Testis (tissue), 3 donors: ENCODE results near the gene ARVCF. TPM values are rescaled to one million over a fixed set of nuclear protein-coding genes. Genes with fewer than 3 reads are reported as not detected.

Experiments
- DNase-seq: peaks from one replicate; pipeline ENCODE4 v3.0.0-alpha.2; 2019
- H3K27ac ChIP-seq, 2 donors: fragments of 200-600 bp; sonication (generic); one replicate each; pipeline ENCODE4 v1.5.1; 2019
- H3K27me3 ChIP-seq: fragments of 200-600 bp; sonication (generic); one replicate; pipeline ENCODE4 v1.5.1; 2019
- H3K36me3 ChIP-seq: fragments of 200-600 bp; sonication (generic); one replicate; pipeline ENCODE4 v1.5.1; 2017; ENCODE audit warnings: low read depth; ENCODE audit errors: missing control alignments
- H3K4me1 ChIP-seq: fragments of 200-600 bp; sonication (generic); one replicate; pipeline ENCODE4 v1.5.1; 2019
- H3K4me3 ChIP-seq, 2 donors: fragments of 200-600 bp; sonication (generic); one replicate each; pipeline ENCODE4 v1.5.1; 2017 to 2019
- H3K9me3 ChIP-seq: fragments of 200-600 bp; sonication (generic); one replicate; pipeline ENCODE4 v1.5.1; 2017
- POLR2A ChIP-seq: fragments of 450-650 bp; IDR thresholded peaks from one replicate; pipeline ENCODE4 v1.6.1; 2017; ENCODE audit warnings: antibody characterized with exemption, mild to moderate bottlenecking, moderate library complexity
- WGBS, 2 donors: methylation state at CpG; one replicate each; pipeline ENCODE4 v1.1.5; 2018; 5-methylcytosine and 5-hydroxymethylcytosine counted together
- intact Hi-C: fragments of 100-400 bp; cut with DNase I; formaldehyde crosslinking; loops from one replicate; pipeline ENCODE4 v1.15.1; 2023; ENCODE audit warnings: low total_unique reads
- polyA plus RNA-seq: library from polyadenylated mRNA; stranded (reverse); fragments of 350-450 nt; fragmentation: Illumina TruSeq; extraction: RNeasy Lipid Tissue Mini Kit (QIAGEN cat#74804); gene quantifications from one replicate; pipeline ENCODE4 v1.2.3, GENCODE V29; 2014; ENCODE audit warnings: low read depth, low replicate concordance; ENCODE audit not compliant: insufficient read depth
- total RNA-seq, 2 donors: library from RNA; depleted of rRNA; stranded (reverse); fragments of >200 nt; gene quantifications; one replicate each; pipeline ENCODE4 v1.2.3, GENCODE V29; 2016
- TF ChIP-seq, protein P1 (sequence below), 3 experiments: fragments of 450-650 bp in 2 of 3; fragments of 200-600 bp in 1 of 3; sonication (generic) in 1 of 3; IDR thresholded peaks; one replicate each; pipeline ENCODE4 v1.5.1; 2016 to 2019; ENCODE audit warnings: antibody characterized with exemption in 3 of 3, mild to moderate bottlenecking in 2 of 3, moderate library complexity in 1 of 3

Gene ARVCF
- total and polyA plus RNA-seq, 3 donors from 2014 or later, result 21.1 to 57.7 (median 43.2) TPM

DNA sequence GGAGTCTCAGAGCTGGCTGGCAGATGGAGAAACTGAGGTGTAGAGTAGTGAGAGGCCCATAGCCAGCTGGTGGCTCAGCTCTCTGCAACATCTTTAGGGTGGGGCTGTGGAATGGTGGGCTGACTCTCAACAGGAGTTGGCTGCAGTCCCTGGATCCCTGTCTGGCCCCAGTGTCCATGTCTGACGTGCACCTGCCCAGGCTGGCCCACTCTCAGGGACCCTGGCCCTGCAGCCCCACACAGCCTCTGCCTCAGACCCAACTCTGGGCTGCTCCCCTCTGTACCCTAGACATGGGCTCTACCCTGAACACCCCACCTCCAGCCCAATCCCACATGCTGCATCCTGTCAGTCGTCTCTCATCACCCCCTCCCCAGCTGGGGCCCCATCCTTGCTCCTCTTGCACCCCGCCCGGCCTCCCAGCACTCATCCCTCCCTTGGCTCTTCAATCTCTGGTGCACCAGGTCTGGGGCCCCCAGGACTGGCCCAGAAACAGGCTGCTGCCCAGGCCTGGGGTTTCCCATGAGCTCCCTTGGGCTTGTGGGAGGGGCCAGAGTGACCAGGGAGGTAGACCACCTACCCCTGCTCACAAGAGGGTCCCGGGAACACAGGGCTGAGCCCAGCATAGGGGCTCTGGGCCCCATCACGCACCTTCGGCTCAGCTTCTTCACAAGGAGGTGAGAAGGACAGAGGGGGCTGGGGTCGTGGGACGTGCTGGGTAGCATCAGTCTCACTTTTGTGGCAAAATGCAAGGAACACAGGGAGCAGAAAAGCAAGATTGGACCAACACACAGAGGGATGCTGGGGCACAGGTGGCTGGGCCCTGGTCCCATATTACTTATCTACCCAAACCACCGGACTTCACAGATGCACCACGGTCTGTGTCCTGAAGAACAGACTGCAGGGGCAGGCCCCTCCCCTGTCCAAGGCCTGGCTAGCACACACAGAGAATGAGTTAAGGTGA, 31.5 kb downstream of the ARVCF start:
- intact Hi-C loops, result no loop called here
- no peak for TF ChIP-seq POLR2A
- TF ChIP-seq, protein P1, sequence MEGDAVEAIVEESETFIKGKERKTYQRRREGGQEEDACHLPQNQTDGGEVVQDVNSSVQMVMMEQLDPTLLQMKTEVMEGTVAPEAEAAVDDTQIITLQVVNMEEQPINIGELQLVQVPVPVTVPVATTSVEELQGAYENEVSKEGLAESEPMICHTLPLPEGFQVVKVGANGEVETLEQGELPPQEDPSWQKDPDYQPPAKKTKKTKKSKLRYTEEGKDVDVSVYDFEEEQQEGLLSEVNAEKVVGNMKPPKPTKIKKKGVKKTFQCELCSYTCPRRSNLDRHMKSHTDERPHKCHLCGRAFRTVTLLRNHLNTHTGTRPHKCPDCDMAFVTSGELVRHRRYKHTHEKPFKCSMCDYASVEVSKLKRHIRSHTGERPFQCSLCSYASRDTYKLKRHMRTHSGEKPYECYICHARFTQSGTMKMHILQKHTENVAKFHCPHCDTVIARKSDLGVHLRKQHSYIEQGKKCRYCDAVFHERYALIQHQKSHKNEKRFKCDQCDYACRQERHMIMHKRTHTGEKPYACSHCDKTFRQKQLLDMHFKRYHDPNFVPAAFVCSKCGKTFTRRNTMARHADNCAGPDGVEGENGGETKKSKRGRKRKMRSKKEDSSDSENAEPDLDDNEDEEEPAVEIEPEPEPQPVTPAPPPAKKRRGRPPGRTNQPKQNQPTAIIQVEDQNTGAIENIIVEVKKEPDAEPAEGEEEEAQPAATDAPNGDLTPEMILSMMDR (IDR thresholded peaks at IDR 0.05), result no peak
- WGBS, 2 donors, result 80 to 93% methylated on average over 7 to 11 of the region's 11 CpGs

GRCh38 chr22:19984201-19984753, 32.3 kb downstream of the ARVCF start:
- no peak overlapping the region for H3K4me3 ChIP-seq
- DNase-seq, result no peak
- H3K9me3 ChIP-seq, result no peaks in the 10 kb centered on the region
- no peaks in the 10 kb centered on the region for H3K36me3 ChIP-seq
- no peaks in the 10 kb centered on the region for H3K27me3 ChIP-seq
- peaks cover 8% of the 10 kb centered on the region for H3K4me1 ChIP-seq
- intact Hi-C loops, result no loop called here
- WGBS, 2 donors, result 90 to 97% methylated on average over 4 to 19 of the region's 19 CpGs
- no peak for TF ChIP-seq POLR2A
- TF ChIP-seq, protein P1 (IDR thresholded peaks at IDR 0.05), result no peak
- H3K27ac ChIP-seq, result no peak overlapping the region

More for the DNA sequence above, 31.5 kb downstream of the ARVCF start:
- no peaks in the 10 kb centered on the region for H3K9me3 ChIP-seq
- no peaks in the 10 kb centered on the region for H3K36me3 ChIP-seq
- H3K4me3 ChIP-seq, result no peak overlapping the region
- no peaks in the 10 kb centered on the region for H3K27me3 ChIP-seq
- no peak overlapping the region for H3K27ac ChIP-seq
- no peak for DNase-seq
- H3K4me1 ChIP-seq, result peaks cover 8% of the 10 kb centered on the region

DNA sequence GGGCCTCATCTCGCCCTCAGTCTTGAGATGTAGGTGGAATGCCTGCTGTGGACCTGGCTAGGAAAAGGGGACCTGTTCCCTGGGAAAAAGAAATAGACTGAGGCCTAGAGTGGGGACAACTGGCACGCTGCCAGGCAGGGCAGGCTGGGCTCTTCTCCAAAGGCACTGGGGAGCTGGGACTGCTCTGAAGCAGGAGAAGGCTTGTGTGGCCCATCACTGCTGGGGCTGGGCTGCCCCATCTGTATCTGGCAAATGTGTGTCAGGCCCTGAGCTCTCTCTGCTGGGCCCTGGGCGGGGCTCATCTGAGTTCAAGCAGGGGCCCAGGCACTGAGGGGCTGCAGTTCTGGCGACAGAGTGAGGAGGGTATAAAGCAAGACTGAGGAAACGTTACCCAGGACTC, 32.9 kb downstream of the ARVCF start:
- Histone ChIP-seq H3K4me1 (peaks cover 8% of the 10 kb centered on the region), H3K9me3 (no peaks in the 10 kb centered on the region), H3K27ac (no peak overlapping the region), H3K36me3 (no peaks in the 10 kb centered on the region), H3K4me3 (no peak overlapping the region), H3K27me3 (no peaks in the 10 kb centered on the region)
- intact Hi-C loops, result no loop called here
- TF ChIP-seq POLR2A, result no peak
- 79 to 89% methylated on average over 5 of the region's 5 CpGs for WGBS, 2 donors
- DNase-seq, result no peak

DNA sequence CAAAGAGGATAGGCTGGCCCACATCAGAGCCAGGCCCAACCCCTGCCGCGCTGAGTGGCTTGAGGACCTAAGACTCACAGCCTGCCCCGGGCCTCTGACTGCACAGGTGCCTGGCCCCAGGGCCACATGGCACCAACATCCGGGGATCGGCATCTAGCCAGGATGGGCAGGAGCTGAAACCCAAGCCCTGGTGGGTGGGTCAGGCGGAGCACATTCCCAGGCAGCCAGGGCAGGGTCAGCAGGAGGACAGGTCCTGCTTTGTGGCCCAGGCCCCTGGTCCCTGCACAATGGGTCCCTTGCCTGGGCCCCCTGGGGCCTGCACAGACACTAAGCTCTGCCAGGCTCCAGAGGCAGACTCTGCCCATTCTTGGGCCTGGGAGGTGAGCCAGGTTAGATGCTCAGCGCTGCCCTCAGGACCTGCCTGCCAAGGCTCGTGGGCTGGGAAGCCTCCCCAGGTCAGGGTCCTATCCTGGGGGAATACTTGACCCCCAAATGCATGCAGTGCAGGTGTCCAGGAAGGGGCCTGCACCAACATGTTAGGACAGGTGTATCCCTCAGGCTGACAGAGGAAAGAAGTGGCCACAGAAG, 33.5 kb downstream of the ARVCF start:
- H3K4me1 ChIP-seq, result peaks cover 8% of the 10 kb centered on the region
- H3K9me3 ChIP-seq, result no peaks in the 10 kb centered on the region
- H3K27me3 ChIP-seq, result no peaks in the 10 kb centered on the region
- DNase-seq, result no peak
- TF ChIP-seq, protein P1 (IDR thresholded peaks at IDR 0.05), result no peak
- TF ChIP-seq POLR2A, result no peak
- H3K36me3 ChIP-seq, result no peaks in the 10 kb centered on the region
- H3K27ac ChIP-seq, result no peak overlapping the region
- H3K4me3 ChIP-seq, result no peak overlapping the region
- intact Hi-C loops, result no loop called here
- WGBS, 2 donors, result 92 to 93% methylated on average over 5 to 8 of the region's 8 CpGs
